HepG2 (cell line): ENCODE results near the gene FUBP3. TPM values are rescaled to one million over a fixed set of nuclear protein-coding genes. Genes with fewer than 3 reads are reported as not detected.

Experiments
- ATAC-seq: fragments of 200-7000 bp; cut with Tn5 transposase; 3 replicates; pipeline ENCODE4 v1.9.1; 2020; ENCODE audit warnings: mild to moderate bottlenecking, moderate library complexity
- BruUV-seq: library from RNA; stranded (reverse); fragments of 400-500 nt; replicated peaks from 2 replicates; lab custom pipeline; 2021; lab: Mats Ljungman, UMichigan
- CTCF ChIA-PET: fragments of 300-600 bp; formaldehyde crosslinking; extraction: SDS; loops from one replicate; lab custom pipeline; 2021; ENCODE audit warnings: low total read pairs, inconsistent platforms, low intra/inter-chr PET ratio; lab: Yijun Ruan, JAX
- POLR2A ChIA-PET: fragments of 350-600 bp; sonication (Branson Sonifier 250); formaldehyde crosslinking; loops from one replicate; lab custom pipeline; 2020; ENCODE audit warnings: antibody characterized with exemption, inconsistent platforms; lab: Yijun Ruan, JAX
- DNase-seq: peaks from one replicate; pipeline ENCODE4 v3.0.0-alpha.2; 2015; ENCODE audit warnings: low spot score
- FAIRE-seq: peaks from 3 replicates; lab custom pipeline; 2011; peaks lifted over from hg19 to GRCh38; lab: Jason Lieb, UNC
- H2AFZ ChIP-seq: one replicate; pipeline ENCODE4 v1.6.1; 2011; ENCODE audit warnings: low read length, inconsistent platforms
- H3K27ac ChIP-seq: fragments of 300-600 bp; 3 replicates; pipeline ENCODE4 v1.8.0; 2011; ENCODE audit warnings: mixed run types, mild to moderate bottlenecking, mixed read lengths, low read length, inconsistent platforms; ENCODE audit not compliant: insufficient read depth; ENCODE audit errors: extremely low read length
- H3K27me3 ChIP-seq, 2 experiments: fragments of 200-600 bp in 1 of 2; 2 replicates in 1 of 2; 3 replicates in 1 of 2; pipeline versions ENCODE4 v1.6.0 to v1.8.0; 2011; ENCODE audit warnings: low read length in 2 of 2, mild to moderate bottlenecking in 2 of 2, moderate library complexity in 2 of 2, inconsistent platforms in 1 of 2; ENCODE audit not compliant: insufficient read depth in 2 of 2, control insufficient read depth in 1 of 2
- H3K36me3 ChIP-seq, 2 experiments: fragments of 200-600 bp in 1 of 2; replicated peaks in 1 of 2; 2 replicates in 1 of 2; 3 replicates in 1 of 2; pipeline versions ENCODE4 v1.5.1 to v1.8.0; 2011; ENCODE audit warnings: low read length in 2 of 2, inconsistent platforms in 1 of 2; ENCODE audit not compliant: insufficient read depth in 2 of 2, control insufficient read depth in 1 of 2
- H3K4me1 ChIP-seq: 2 replicates; pipeline ENCODE4 v1.5.1; 2012; ENCODE audit warnings: low read length, inconsistent platforms; ENCODE audit not compliant: insufficient read depth
- H3K4me2 ChIP-seq: 2 replicates; pipeline ENCODE4 v1.6.0; 2011; ENCODE audit warnings: low read depth, low read length, inconsistent platforms
- H3K4me3 ChIP-seq, 3 experiments: fragments of 200-600 bp in 1 of 3; sonication (generic), shearing (Covaris generic) in 1 of 3; replicated peaks in 1 of 3; 2 replicates each; pipeline ENCODE4 v1.5.1; 2011 to 2016; ENCODE audit warnings: low read length in 3 of 3, inconsistent platforms in 2 of 3, low read depth in 2 of 3, mild to moderate bottlenecking in 2 of 3, control low read depth in 1 of 3, mixed read lengths in 1 of 3; ENCODE audit not compliant: insufficient read depth in 1 of 3
- H3K79me2 ChIP-seq: one replicate; pipeline ENCODE4 v1.6.1; 2011; ENCODE audit warnings: low read length, inconsistent platforms; ENCODE audit not compliant: insufficient read depth
- H3K9ac ChIP-seq: 2 replicates; pipeline ENCODE4 v1.6.0; 2011; ENCODE audit warnings: mild to moderate bottlenecking, low read depth, low read length, inconsistent platforms; ENCODE audit not compliant: insufficient read depth
- H3K9me3 ChIP-seq: 2 replicates; pipeline ENCODE4 v1.5.1; 2012; ENCODE audit warnings: mild to moderate bottlenecking, low read length
- H4K20me1 ChIP-seq: 2 replicates; pipeline ENCODE4 v1.6.0; 2011; ENCODE audit warnings: inconsistent platforms, mild to moderate bottlenecking, low read length, moderate library complexity; ENCODE audit not compliant: insufficient read depth
- ATF2 ChIP-seq: sonication (generic); formaldehyde crosslinking; IDR thresholded peaks from 2 replicates; pipeline ENCODE4 v1.4.0; 2020; ENCODE audit warnings: missing genetic modification reagents
- DBP ChIP-seq: sonication (generic); formaldehyde crosslinking; IDR thresholded peaks from 2 replicates; pipeline ENCODE4 v1.4.0; 2020; ENCODE audit warnings: missing genetic modification reagents; ENCODE audit errors: not compliant biosample characterization
- HMG20A ChIP-seq: IDR thresholded peaks from 2 replicates; pipeline ENCODE4 v1.6.1; 2016; ENCODE audit warnings: borderline replicate concordance
- HOXA5 ChIP-seq: sonication (generic); formaldehyde crosslinking; IDR thresholded peaks from 2 replicates; pipeline ENCODE4 v1.4.0; 2020; ENCODE audit warnings: missing genetic modification reagents
- ISX ChIP-seq: sonication (generic); formaldehyde crosslinking; conservative IDR thresholded peaks from 2 replicates; pipeline ENCODE4 v1.5.0; 2020; ENCODE audit warnings: missing genetic modification reagents
- ZFP36L1 ChIP-seq: sonication (generic); formaldehyde crosslinking; IDR thresholded peaks from 2 replicates; pipeline ENCODE4 v1.8.0; 2022; ENCODE audit warnings: mild to moderate bottlenecking, missing genetic modification reagents, moderate library complexity
- ZFP82 ChIP-seq: sonication (generic); formaldehyde crosslinking; IDR thresholded peaks from 2 replicates; pipeline ENCODE4 v1.5.1; 2020; ENCODE audit warnings: mild to moderate bottlenecking, missing genetic modification reagents, borderline replicate concordance
- ZNF138 ChIP-seq: sonication (generic); formaldehyde crosslinking; IDR thresholded peaks from 2 replicates; pipeline ENCODE4 v1.5.0; 2020; ENCODE audit warnings: mild to moderate bottlenecking, low read depth, missing genetic modification reagents
- ZNF264 ChIP-seq: sonication (generic); formaldehyde crosslinking; IDR thresholded peaks from 2 replicates; pipeline ENCODE4 v1.4.0; 2020; ENCODE audit warnings: missing genetic modification reagents
- ZNF362 ChIP-seq: sonication (generic); formaldehyde crosslinking; IDR thresholded peaks from 2 replicates; pipeline ENCODE4 v1.4.0; 2020; ENCODE audit warnings: missing genetic modification reagents, mild to moderate bottlenecking, borderline replicate concordance
- ZNF616 ChIP-seq: sonication (generic); formaldehyde crosslinking; IDR thresholded peaks from 2 replicates; pipeline ENCODE4 v1.5.0; 2020; ENCODE audit warnings: low read depth, mild to moderate bottlenecking, missing genetic modification reagents
- ZSCAN5A ChIP-seq: sonication (generic); formaldehyde crosslinking; IDR thresholded peaks from 2 replicates; pipeline ENCODE4 v1.8.0; 2022; ENCODE audit warnings: mild to moderate bottlenecking, missing genetic modification reagents, borderline replicate concordance
- WGBS: methylation state at CpG from one replicate; pipeline ENCODE4 v1.1.6; 2017; ENCODE audit warnings: low lambda C conversion rate; 5-methylcytosine and 5-hydroxymethylcytosine counted together
- in situ Hi-C: cut with HindIII; loops from 2 replicates; pipeline ENCODE4 v1.10.0; 2017; ENCODE audit warnings: low pct_unique_long_range_greater_than_20kb; ENCODE audit not compliant: extremely low pct_ligation_motif_present
- intact Hi-C: fragments of 100-400 bp; cut with micrococcal nuclease; formaldehyde crosslinking; loops from one replicate; pipeline ENCODE4 v1.10.0; 2022; ENCODE audit not compliant: unreplicated experiment
- polyA plus RNA-seq, 8 experiments: library from polyadenylated mRNA; depleted of rRNA in 3 of 8; stranded (reverse) in 7 of 8; unstranded in 1 of 8; fragments of >200 nt; fragmentation: Illumina TruSeq in 4 of 8; extraction: Trizol in 4 of 8; gene quantifications; 2 replicates each; pipeline versions ENCODE4 v1.2.1 to v1.2.3, GENCODE V29; 2011 to 2016; ENCODE audit warnings: low read depth in 4 of 8, missing spikeins in 1 of 8, mixed read lengths in 1 of 8; ENCODE audit not compliant: insufficient read depth in 1 of 8
- total RNA-seq, 5 experiments: library from RNA; depleted of rRNA; stranded (reverse); fragments of >200 nt; fragmentation: Illumina TruSeq; extraction: Trizol; gene quantifications; 2 replicates each; pipeline ENCODE4 v1.2.3, GENCODE V29; 2016; ENCODE audit warnings: low read depth in 1 of 5
- TF ChIP-seq, protein P1 (sequence below): sonication (generic); formaldehyde crosslinking; IDR thresholded peaks from 2 replicates; pipeline ENCODE4 v1.5.0; 2020; ENCODE audit warnings: missing genetic modification reagents
- TF ChIP-seq, protein P2 (sequence below): sonication (generic); formaldehyde crosslinking; IDR thresholded peaks from 2 replicates; pipeline ENCODE4 v1.5.0; 2020; ENCODE audit warnings: mild to moderate bottlenecking, missing genetic modification reagents

FUBP3 gene
- total and polyA plus RNA-seq, 2 of the 13 experiments (the other 11 are each of a cell fraction or from before 2014, with no cell fraction given), result 28.7 to 40.0 TPM

GRCh38 chr9:130635721-130636647 lies 56.6 kb downstream of the FUBP3 start:
- WGBS, result over 99% methylated on average over 32 of the region's 33 CpGs
- Histone ChIP-seq H3K9ac (no peak overlapping the region), H3K4me1 (no peaks in the 10 kb centered on the region), H3K27ac (no peak overlapping the region), H3K27me3 (no peaks in the 10 kb centered on the region), H4K20me1 (peaks cover 2% of the 10 kb centered on the region; the same call in 1 of the 2 replicates), H3K4me3 (no peak overlapping the region), H3K9me3 (no peaks in the 10 kb centered on the region), H3K36me3 (peaks cover 34 to 60% of the 10 kb centered on the region in 2 experiments; a peak in 4 of 5 replicates), H2AFZ (no peak overlapping the region), H3K79me2 (no peaks in the 10 kb centered on the region), H3K4me2 (no peak overlapping the region)
- ChIA-PET CTCF (no interaction called here), POLR2A (no interaction called here)
- no TSS peak for BruUV-seq
- FAIRE-seq, result no peak
- in situ Hi-C loops (no loop called here), intact Hi-C loops (no loop called here)
- no peak for ATAC-seq
- no peak for DNase-seq
- TF ChIP-seq ATF2 (CRISPR knock-in tag) (no peak), DBP (CRISPR knock-in tag) (no peak), ZNF362 (no peak), ZNF616 (CRISPR knock-in tag) (no peak), ZNF264 (CRISPR knock-in tag) (no peak), ZFP82 (CRISPR knock-in tag) (no peak), HOXA5 (no peak), ISX (CRISPR knock-in tag) (no peak), ZNF138 (CRISPR knock-in tag) (no peak), ZFP36L1 (CRISPR knock-in tag) (no peak), ZSCAN5A (no peak), HMG20A (CRISPR knock-in tag) (no peak)
- TF ChIP-seq, protein P1, sequence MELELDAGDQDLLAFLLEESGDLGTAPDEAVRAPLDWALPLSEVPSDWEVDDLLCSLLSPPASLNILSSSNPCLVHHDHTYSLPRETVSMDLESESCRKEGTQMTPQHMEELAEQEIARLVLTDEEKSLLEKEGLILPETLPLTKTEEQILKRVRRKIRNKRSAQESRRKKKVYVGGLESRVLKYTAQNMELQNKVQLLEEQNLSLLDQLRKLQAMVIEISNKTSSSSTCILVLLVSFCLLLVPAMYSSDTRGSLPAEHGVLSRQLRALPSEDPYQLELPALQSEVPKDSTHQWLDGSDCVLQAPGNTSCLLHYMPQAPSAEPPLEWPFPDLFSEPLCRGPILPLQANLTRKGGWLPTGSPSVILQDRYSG (CRISPR knock-in tag), result no peak
- TF ChIP-seq, protein P2, sequence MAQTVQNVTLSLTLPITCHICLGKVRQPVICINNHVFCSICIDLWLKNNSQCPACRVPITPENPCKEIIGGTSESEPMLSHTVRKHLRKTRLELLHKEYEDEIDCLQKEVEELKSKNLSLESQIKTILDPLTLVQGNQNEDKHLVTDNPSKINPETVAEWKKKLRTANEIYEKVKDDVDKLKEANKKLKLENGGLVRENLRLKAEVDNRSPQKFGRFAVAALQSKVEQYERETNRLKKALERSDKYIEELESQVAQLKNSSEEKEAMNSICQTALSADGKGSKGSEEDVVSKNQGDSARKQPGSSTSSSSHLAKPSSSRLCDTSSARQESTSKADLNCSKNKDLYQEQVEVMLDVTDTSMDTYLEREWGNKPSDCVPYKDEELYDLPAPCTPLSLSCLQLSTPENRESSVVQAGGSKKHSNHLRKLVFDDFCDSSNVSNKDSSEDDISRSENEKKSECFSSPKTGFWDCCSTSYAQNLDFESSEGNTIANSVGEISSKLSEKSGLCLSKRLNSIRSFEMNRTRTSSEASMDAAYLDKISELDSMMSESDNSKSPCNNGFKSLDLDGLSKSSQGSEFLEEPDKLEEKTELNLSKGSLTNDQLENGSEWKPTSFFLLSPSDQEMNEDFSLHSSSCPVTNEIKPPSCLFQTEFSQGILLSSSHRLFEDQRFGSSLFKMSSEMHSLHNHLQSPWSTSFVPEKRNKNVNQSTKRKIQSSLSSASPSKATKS (CRISPR knock-in tag), result no peak
